ENCODE results near the gene SYTL2.

The SYTL2 gene

GRCh38 chr11:85771568-85771967 is 39.4 kb downstream of the SYTL2 start:
- Histone ChIP-seq H3K4me1 (ENCODE audit: insufficient read depth, low read length) (peaks cover 8% of the 10 kb centered on the region), H3K36me3 (ENCODE audit: insufficient read depth, low read length) (no peaks in the 10 kb centered on the region), H3K9me3 (ENCODE audit: control insufficient read depth, insufficient read depth, low read length) (no peaks in the 10 kb centered on the region), H3K9ac (ENCODE audit: low read depth, low read length) (no peak overlapping the region)

GRCh38 chr11:85769771-85770170 is 41.2 kb downstream of the SYTL2 start:
- Histone ChIP-seq H3K36me3 (ENCODE audit: insufficient read depth, low read length) (no peaks in the 10 kb centered on the region), H3K4me1 (ENCODE audit: insufficient read depth, low read length) (peaks cover 8% of the 10 kb centered on the region), H3K9ac (ENCODE audit: low read depth, low read length) (no peak overlapping the region), H3K9me3 (ENCODE audit: control insufficient read depth, insufficient read depth, low read length) (no peaks in the 10 kb centered on the region)

- peaks cover 8% of the 10 kb centered on the region for H3K4me1 ChIP-seq (ENCODE audit: insufficient read depth, low read length)
- no peaks in the 10 kb centered on the region for H3K9me3 ChIP-seq (ENCODE audit: control insufficient read depth, insufficient read depth, low read length)
- H3K9ac ChIP-seq (ENCODE audit: low read depth, low read length), result no peak overlapping the region
- peaks cover 3% of the 10 kb centered on the region; the same call in 1 of the 2 replicates for H3K36me3 ChIP-seq (ENCODE audit: insufficient read depth, low read length)
Observed at GRCh38 chr11:85768473-85769146, 42.3 kb downstream of the SYTL2 start.

GRCh38 chr11:85767246-85767945 is 43.5 kb downstream of the SYTL2 start:
- H3K9me3 ChIP-seq (ENCODE audit: control insufficient read depth, insufficient read depth, low read length), result no peaks in the 10 kb centered on the region
- H3K36me3 ChIP-seq (ENCODE audit: insufficient read depth, low read length), result peaks cover 3% of the 10 kb centered on the region; the same call in 1 of the 2 replicates
- H3K4me1 ChIP-seq (ENCODE audit: insufficient read depth, low read length), result peaks cover 2% of the 10 kb centered on the region; the same call in 1 of the 2 replicates
- H3K9ac ChIP-seq (ENCODE audit: low read depth, low read length), result no peak overlapping the region

- H3K36me3 ChIP-seq (ENCODE audit: insufficient read depth, low read length), result peaks cover 3% of the 10 kb centered on the region; the same call in 1 of the 2 replicates
- H3K9ac ChIP-seq (ENCODE audit: low read depth, low read length), result no peak overlapping the region
- no peaks in the 10 kb centered on the region for H3K9me3 ChIP-seq (ENCODE audit: control insufficient read depth, insufficient read depth, low read length)
- no peaks in the 10 kb centered on the region for H3K4me1 ChIP-seq (ENCODE audit: insufficient read depth, low read length)
Observed at GRCh38 chr11:85766721-85767161, 44.2 kb downstream of the SYTL2 start.

GRCh38 chr11:85764796-85765195 is 46.1 kb downstream of the SYTL2 start:
- Histone ChIP-seq H3K4me1 (ENCODE audit: insufficient read depth, low read length) (peaks cover 3% of the 10 kb centered on the region; the same call in 1 of the 2 replicates), H3K9ac (ENCODE audit: low read depth, low read length) (no peak overlapping the region), H3K9me3 (ENCODE audit: control insufficient read depth, insufficient read depth, low read length) (no peaks in the 10 kb centered on the region), H3K36me3 (ENCODE audit: insufficient read depth, low read length) (peaks cover 3% of the 10 kb centered on the region; the same call in 1 of the 2 replicates)

GRCh38 chr11:85762226-85762625 is 48.7 kb downstream of the SYTL2 start:
- Histone ChIP-seq H3K9me3 (ENCODE audit: control insufficient read depth, insufficient read depth, low read length) (no peaks in the 10 kb centered on the region), H3K36me3 (ENCODE audit: insufficient read depth, low read length) (peaks cover 3% of the 10 kb centered on the region; the same call in 1 of the 2 replicates), H3K9ac (ENCODE audit: low read depth, low read length) (no peak overlapping the region), H3K4me1 (ENCODE audit: insufficient read depth, low read length) (peaks cover 3% of the 10 kb centered on the region; the same call in 1 of the 2 replicates)

- H3K9ac ChIP-seq (ENCODE audit: low read depth, low read length), result no peak overlapping the region
- H3K36me3 ChIP-seq (ENCODE audit: insufficient read depth, low read length), result peaks cover 3% of the 10 kb centered on the region; the same call in 1 of the 2 replicates
- H3K9me3 ChIP-seq (ENCODE audit: control insufficient read depth, insufficient read depth, low read length), result no peaks in the 10 kb centered on the region
- H3K4me1 ChIP-seq (ENCODE audit: insufficient read depth, low read length), result peaks cover 3% of the 10 kb centered on the region; the same call in 1 of the 2 replicates
Observed at GRCh38 chr11:85759915-85760314, 51.0 kb downstream of the SYTL2 start.

- H3K9me3 ChIP-seq (ENCODE audit: control insufficient read depth, insufficient read depth, low read length), result no peaks in the 10 kb centered on the region
Observed at GRCh38 chr11:85758480-85759039, 52.4 kb downstream of the SYTL2 start.

GRCh38 chr11:85758026-85758425 is 52.9 kb downstream of the SYTL2 start:
- Histone ChIP-seq H3K9me3 (ENCODE audit: control insufficient read depth, insufficient read depth, low read length) (no peaks in the 10 kb centered on the region), H3K9ac (ENCODE audit: low read depth, low read length) (no peak overlapping the region), H3K4me1 (ENCODE audit: insufficient read depth, low read length) (peaks cover 3% of the 10 kb centered on the region; the same call in 1 of the 2 replicates), H3K36me3 (ENCODE audit: insufficient read depth, low read length) (no peaks in the 10 kb centered on the region)

More at GRCh38 chr11:85758480-85759039, 52.4 kb downstream of the SYTL2 start:
- Histone ChIP-seq H3K9ac (ENCODE audit: low read depth, low read length) (no peak overlapping the region), H3K36me3 (ENCODE audit: insufficient read depth, low read length) (no peaks in the 10 kb centered on the region), H3K4me1 (ENCODE audit: insufficient read depth, low read length) (peaks cover 3% of the 10 kb centered on the region; the same call in 1 of the 2 replicates)

- H3K4me1 ChIP-seq (ENCODE audit: insufficient read depth, low read length), result peaks cover 3% of the 10 kb centered on the region; the same call in 1 of the 2 replicates
- no peaks in the 10 kb centered on the region for H3K9me3 ChIP-seq (ENCODE audit: control insufficient read depth, insufficient read depth, low read length)
- H3K36me3 ChIP-seq (ENCODE audit: insufficient read depth, low read length), result no peaks in the 10 kb centered on the region
- no peak overlapping the region for H3K9ac ChIP-seq (ENCODE audit: low read depth, low read length)
Observed at GRCh38 chr11:85756401-85757200, 54.3 kb downstream of the SYTL2 start.

GRCh38 chr11:85755701-85756100 is 55.2 kb downstream of the SYTL2 start:
- Histone ChIP-seq H3K36me3 (ENCODE audit: insufficient read depth, low read length) (no peaks in the 10 kb centered on the region), H3K9ac (ENCODE audit: low read depth, low read length) (no peak overlapping the region), H3K9me3 (ENCODE audit: control insufficient read depth, insufficient read depth, low read length) (no peaks in the 10 kb centered on the region), H3K4me1 (ENCODE audit: insufficient read depth, low read length) (peaks cover 6% of the 10 kb centered on the region; the same call in 1 of the 2 replicates)

GRCh38 chr11:85755285-85755684 is 55.7 kb downstream of the SYTL2 start:
- no peaks in the 10 kb centered on the region for H3K9me3 ChIP-seq (ENCODE audit: control insufficient read depth, insufficient read depth, low read length)
- no peak overlapping the region for H3K9ac ChIP-seq (ENCODE audit: low read depth, low read length)
- peaks cover 8% of the 10 kb centered on the region; the same call in 1 of the 2 replicates for H3K4me1 ChIP-seq (ENCODE audit: insufficient read depth, low read length)
- no peaks in the 10 kb centered on the region for H3K36me3 ChIP-seq (ENCODE audit: insufficient read depth, low read length)

All from ES-I3 (cell line).